IMR-90 (cell line): ENCODE data around the gene GPR62. TPM values are rescaled to one million over a fixed set of nuclear protein-coding genes. Genes with fewer than 3 reads are reported as not detected.

Experiments used
- ATAC-seq: fragments of 200-7000 bp; cut with Tn5 transposase; 2 replicates; pipeline ENCODE4 v1.9.1; 2020; ENCODE audit warnings: low read depth, mild to moderate bottlenecking, moderate library complexity
- BruUV-seq: library from RNA; stranded (reverse); fragments of 400-500 nt; replicated peaks from 2 replicates; lab custom pipeline; 2021; lab: Mats Ljungman, UMichigan
- CTCF ChIA-PET: fragments of 300-600 bp; formaldehyde crosslinking; extraction: SDS; loops from one replicate; lab custom pipeline; 2021; ENCODE audit warnings: antibody characterized with exemption; lab: Yijun Ruan, JAX
- POLR2A ChIA-PET: fragments of 300-600 bp; sonication (Branson Sonifier 250); formaldehyde crosslinking; loops from one replicate; lab custom pipeline; 2022; ENCODE audit warnings: antibody characterized with exemption; ENCODE audit not compliant: unreplicated experiment; lab: Charles Lee
- DNase-seq: peaks from one replicate; pipeline ENCODE4 v3.0.0; 2013
- H2AFZ ChIP-seq: replicated peaks from 2 replicates; pipeline ENCODE3; 2013; ENCODE audit warnings: low read length, mild to moderate bottlenecking; ENCODE audit not compliant: poor library complexity
- H2AK5ac ChIP-seq: 2 replicates; pipeline ENCODE4 v1.6.1; 2013; ENCODE audit warnings: low read depth, low read length, inconsistent platforms
- H2AK9ac ChIP-seq: replicated peaks from 2 replicates; pipeline ENCODE3; 2013; ENCODE audit warnings: mild to moderate bottlenecking, low read depth, low read length, moderate library complexity; ENCODE audit not compliant: poor library complexity
- H2BK120ac ChIP-seq: 2 replicates; pipeline ENCODE4 v1.6.1; 2013; ENCODE audit warnings: low read depth, low read length, inconsistent platforms
- H2BK15ac ChIP-seq: 3 replicates; pipeline ENCODE4 v1.6.1; 2013; ENCODE audit warnings: low read depth, low read length, inconsistent platforms
- H2BK20ac ChIP-seq: 2 replicates; pipeline ENCODE4 v1.6.1; 2013; ENCODE audit warnings: low read depth, mild to moderate bottlenecking, inconsistent platforms, low read length, moderate library complexity
- H2BK5ac ChIP-seq: 2 replicates; pipeline ENCODE4 v1.6.1; 2013; ENCODE audit warnings: mild to moderate bottlenecking, low read depth, low read length, inconsistent platforms; ENCODE audit not compliant: poor library complexity, severe bottlenecking
- H3K14ac ChIP-seq: replicated peaks from 2 replicates; pipeline ENCODE4 v1.6.1; 2013; ENCODE audit warnings: low read depth, low read length, inconsistent platforms
- H3K18ac ChIP-seq: 2 replicates; pipeline ENCODE4 v1.6.1; 2013; ENCODE audit warnings: low read depth, low read length, control low read depth
- H3K23ac ChIP-seq: 2 replicates; pipeline ENCODE4 v1.6.1; 2013; ENCODE audit warnings: low read depth, low read length, inconsistent platforms
- H3K27ac ChIP-seq: 2 replicates; pipeline ENCODE4 v1.5.1; 2013; ENCODE audit warnings: mild to moderate bottlenecking, control low read depth, low read length; ENCODE audit not compliant: insufficient read depth
- H3K27me3 ChIP-seq: 2 replicates; pipeline ENCODE4 v1.6.1; 2013; ENCODE audit warnings: low read length; ENCODE audit not compliant: control insufficient read depth, insufficient read depth
- H3K36me3 ChIP-seq: 2 replicates; pipeline ENCODE4 v1.6.1; 2013; ENCODE audit warnings: low read length, mixed read lengths; ENCODE audit not compliant: control insufficient read depth, insufficient read depth
- H3K4ac ChIP-seq: 2 replicates; pipeline ENCODE4 v1.6.1; 2013; ENCODE audit warnings: low read depth, low read length, inconsistent platforms
- H3K4me1 ChIP-seq: 2 replicates; pipeline ENCODE4 v1.6.1; 2013; ENCODE audit warnings: low read length, mixed read lengths; ENCODE audit not compliant: control insufficient read depth, insufficient read depth
- H3K4me2 ChIP-seq: 2 replicates; pipeline ENCODE4 v1.6.1; 2013; ENCODE audit warnings: low read depth, mild to moderate bottlenecking, control low read depth, low read length, moderate library complexity
- H3K4me3 ChIP-seq: 2 replicates; pipeline ENCODE4 v1.5.1; 2013; ENCODE audit warnings: low read depth, mild to moderate bottlenecking, control low read depth, low read length, moderate library complexity; ENCODE audit not compliant: insufficient read depth
- H3K56ac ChIP-seq: 2 replicates; pipeline ENCODE4 v1.6.1; 2013; ENCODE audit warnings: low read length, inconsistent platforms; ENCODE audit not compliant: insufficient read depth; ENCODE audit errors: extremely low read depth
- H3K79me1 ChIP-seq, 2 experiments: 2 replicates each; pipeline ENCODE4 v1.6.1; 2013; ENCODE audit warnings: low read length in 2 of 2, inconsistent platforms in 1 of 2, low read depth in 1 of 2
- H3K9ac ChIP-seq: 2 replicates; pipeline ENCODE4 v1.6.1; 2013; ENCODE audit warnings: low read depth, low read length, control low read depth
- H3K9me1 ChIP-seq: 2 replicates; pipeline ENCODE4 v1.6.1; 2013; ENCODE audit warnings: low read length, inconsistent platforms; ENCODE audit not compliant: insufficient read depth
- H3K9me3 ChIP-seq: 2 replicates; pipeline ENCODE4 v1.6.1; 2013; ENCODE audit warnings: low read length; ENCODE audit not compliant: control insufficient read depth, insufficient read depth
- H4K20me1 ChIP-seq: 2 replicates; pipeline ENCODE4 v1.6.1; 2013; ENCODE audit warnings: low read length, inconsistent platforms; ENCODE audit not compliant: insufficient read depth
- H4K5ac ChIP-seq: 2 replicates; pipeline ENCODE4 v1.6.1; 2013; ENCODE audit warnings: mild to moderate bottlenecking, low read depth, low read length, control low read depth
- H4K8ac ChIP-seq, 2 experiments: 2 replicates each; pipeline ENCODE4 v1.6.1; 2013; ENCODE audit warnings: low read depth in 2 of 2, low read length in 2 of 2, control low read depth in 1 of 2, inconsistent platforms in 1 of 2
- H4K91ac ChIP-seq: 2 replicates; pipeline ENCODE4 v1.6.1; 2013; ENCODE audit warnings: low read depth, low read length, inconsistent platforms; ENCODE audit not compliant: insufficient read depth
- BHLHE40 ChIP-seq: fragments of 150-350 bp; IDR thresholded peaks from 2 replicates; pipeline ENCODE4 v1.6.1; 2016; ENCODE audit warnings: mild to moderate bottlenecking, low read depth, low read length
- CEBPB ChIP-seq: IDR thresholded peaks from 2 replicates; pipeline ENCODE4 v1.6.1; 2012; ENCODE audit warnings: low read depth, low read length, improper control_type of control experiment
- CTCF ChIP-seq: conservative IDR thresholded peaks from 2 replicates; pipeline ENCODE4 v1.5.1; 2012; ENCODE audit warnings: mild to moderate bottlenecking, low read depth, low read length, improper control_type of control experiment
- MAFK ChIP-seq: IDR thresholded peaks from 2 replicates; pipeline ENCODE4 v1.6.1; 2012; ENCODE audit warnings: low read depth, low read length, improper control_type of control experiment
- RAD21 ChIP-seq: IDR thresholded peaks from 2 replicates; pipeline ENCODE4 v1.6.1; 2012; ENCODE audit warnings: low read length, improper control_type of control experiment
- RCOR1 ChIP-seq: IDR thresholded peaks from 2 replicates; pipeline ENCODE4 v1.6.1; 2012; ENCODE audit warnings: mild to moderate bottlenecking, low read length, improper control_type of control experiment; ENCODE audit not compliant: insufficient replicate concordance
- RFX5 ChIP-seq: IDR thresholded peaks from 2 replicates; pipeline ENCODE4 v1.8.0; 2012; ENCODE audit warnings: low read depth, mild to moderate bottlenecking, low read length, moderate library complexity
- WGBS, 2 experiments: methylation state at CpG; one replicate each; pipeline versions ENCODE4 v1.1.5 to v1.1.7; 2013; ENCODE audit warnings: missing lambda C conversion rate in 2 of 2; ENCODE audit not compliant: insufficient read length in 1 of 2; ENCODE audit errors: extremely low coverage in 2 of 2; 5-methylcytosine and 5-hydroxymethylcytosine counted together
- dilution Hi-C: fragments of 300-500 bp; cut with HindIII; formaldehyde crosslinking; loops from one replicate; pipeline ENCODE4 v1.14.3; 2018; ENCODE audit warnings: low sequenced_read_pairs; ENCODE audit not compliant: unreplicated experiment
- in situ Hi-C: fragments of 300-500 bp; cut with MboI; formaldehyde crosslinking; loops from 3 replicates; pipeline ENCODE4 v1.14.3; 2019; ENCODE audit warnings: low sequenced_read_pairs, inconsistent platforms, mixed read lengths
- intact Hi-C: fragments of 100-400 bp; cut with micrococcal nuclease; formaldehyde crosslinking; loops from 2 replicates; pipeline ENCODE4 v1.10.0; 2022
- microRNA-seq, 2 experiments: library from miRNA; stranded (forward) in 1 of 2; unstranded in 1 of 2; fragments of 10-50 nt in 1 of 2; fragments of <30 nt in 1 of 2; gene quantifications in 1 of 2; microRNA quantifications in 1 of 2; one replicate each; pipeline versions ENCODE3 to v1.1.0; 2013 to 2020; ENCODE audit not compliant: insufficient read depth in 1 of 2, insufficient read length in 1 of 2, unreplicated experiment in 1 of 2
- polyA plus RNA-seq, 3 experiments: library from polyadenylated mRNA; depleted of rRNA; stranded (reverse); fragments of >200 nt; gene quantifications; 2 replicates each; pipeline ENCODE4 v1.2.3, GENCODE V29; 2012; ENCODE audit warnings: low replicate concordance in 1 of 3
- small RNA-seq, 5 experiments: library from RNA; depleted of rRNA; stranded (forward); fragments of <200 nt; gene quantifications; one replicate each; pipeline ENCODE3, GENCODE V24; 2012
- total RNA-seq: library from RNA; depleted of rRNA; stranded (reverse); fragments of >200 nt; gene quantifications from 2 replicates; pipeline ENCODE4 v1.2.3, GENCODE V29; 2012; rRNA removed

GPR62 gene
- total and polyA plus RNA-seq, 2 of the 4 experiments (the other 2 are of a cell fraction) = under 0.01 TPM; not detected in 1

GRCh38 chr3:52006820-52007133 lies 51.6 kb downstream of the GPR62 start:
- H3K18ac ChIP-seq = no peak overlapping the region
- H2AFZ ChIP-seq = peak overlapping the region; percentile 5
- no peak for ATAC-seq
- H3K27me3 ChIP-seq = no peaks in the 10 kb centered on the region
- ChIA-PET CTCF (interaction anchor here (1.2 kb wide), 1 partner anchor 116 kb away, joined by 3 read pairs; no protein-coding TSS in a partner anchor), POLR2A (no interaction called here)
- H4K20me1 ChIP-seq = no peaks in the 10 kb centered on the region
- no peak overlapping the region for H3K27ac ChIP-seq
- no peaks in the 10 kb centered on the region for H3K36me3 ChIP-seq
- intact Hi-C loops = no loop called here
- no peak overlapping the region for H3K23ac ChIP-seq
- TF ChIP-seq MAFK = no peak
- TF ChIP-seq CEBPB = no peak
- no peak for TF ChIP-seq BHLHE40
- no peak for TF ChIP-seq RCOR1
- no peak for TF ChIP-seq CTCF
- TF ChIP-seq RAD21 = no peak
- TF ChIP-seq RFX5 = no peak
- no peak overlapping the region for H2BK120ac ChIP-seq
- no peak overlapping the region for H4K91ac ChIP-seq
- no peak overlapping the region for H3K56ac ChIP-seq
- no peak overlapping the region for H3K9ac ChIP-seq
- H3K14ac ChIP-seq = no peak overlapping the region
- H2BK5ac ChIP-seq = no peak overlapping the region
- H4K5ac ChIP-seq = no peak overlapping the region
- BruUV-seq = no TSS peak
- no CpG with 5 or more reads among the region's 6 CpGs for WGBS, 2 experiments
- no peak for DNase-seq
- no peaks in the 10 kb centered on the region for H3K79me1 ChIP-seq
- H2AK5ac ChIP-seq = no peak overlapping the region; the same call in 1 of the 2 replicates
- no peak overlapping the region for H2AK9ac ChIP-seq
- in situ Hi-C loops = no loop called here
- H4K8ac ChIP-seq = no peak overlapping the region; a peak in 1 of 4 replicates
- no peaks in the 10 kb centered on the region for H3K9me1 ChIP-seq
- H3K4me1 ChIP-seq = peaks cover 11% of the 10 kb centered on the region
- H2BK20ac ChIP-seq = no peak overlapping the region; the same call in 1 of the 2 replicates
- no peaks in the 10 kb centered on the region for H3K9me3 ChIP-seq
- dilution Hi-C loops = no loop called here
- no peak overlapping the region for H3K4me2 ChIP-seq
- no peak overlapping the region for H3K4ac ChIP-seq
- H2BK15ac ChIP-seq = no peak overlapping the region
- no peak overlapping the region for H3K4me3 ChIP-seq

Small RNA genes within 50 kb of the gene (microRNA-seq; reads per million reads assigned to microRNA genes)
- not detected for gene AC115284.1 (ENCODE audit: insufficient read depth, insufficient read length)

Small RNA genes within 50 kb of the gene (small RNA-seq; reads per million reads assigned to genes)
- gene AC115284.1 = 0 reads per million in 5 experiments

Other genes starting within 250 kb of the GPR62 start
- under 0.01 TPM in 2 replicates for gene GRM2, start 248.3 kb upstream of the GPR62 start, total RNA-seq
- gene GRM2, start 248.3 kb upstream of the GPR62 start, polyA plus RNA-seq (2012; rRNA removed) = 0.14 and 0.19 TPM in 2 replicates
- not detected in 2 replicates for gene IQCF6, start 176.1 kb upstream of the GPR62 start, total RNA-seq
- gene IQCF6, start 176.1 kb upstream of the GPR62 start, polyA plus RNA-seq (2012; rRNA removed) = not detected in 2 replicates
- gene IQCF2, start 93.8 kb upstream of the GPR62 start, total RNA-seq = not detected in 2 replicates
- gene IQCF2, start 93.8 kb upstream of the GPR62 start, polyA plus RNA-seq (2012; rRNA removed) = not detected in 2 replicates
- not detected in 2 replicates for gene IQCF5, start 79.8 kb upstream of the GPR62 start, total RNA-seq
- not detected in 2 replicates for gene IQCF5, start 79.8 kb upstream of the GPR62 start, polyA plus RNA-seq (2012; rRNA removed)
- not detected in 2 replicates for gene IQCF1, start 52.0 kb upstream of the GPR62 start, total RNA-seq
- not detected in 2 replicates for gene IQCF1, start 52.0 kb upstream of the GPR62 start, polyA plus RNA-seq (2012; rRNA removed)
- 38.6 and 39.8 TPM in 2 replicates for gene RRP9, start 13.5 kb upstream of the GPR62 start, total RNA-seq
- gene RRP9, start 13.5 kb upstream of the GPR62 start, polyA plus RNA-seq (2012; rRNA removed) = 30.9 and 32.1 TPM in 2 replicates
- 14.4 and 16.3 TPM in 2 replicates for gene PARP3, start 13.0 kb upstream of the GPR62 start, total RNA-seq
- 22.0 and 22.5 TPM in 2 replicates for gene PARP3, start 13.0 kb upstream of the GPR62 start, polyA plus RNA-seq (2012; rRNA removed)
- 70.8 and 71.1 TPM in 2 replicates for gene PCBP4, start 12.1 kb downstream of the GPR62 start, total RNA-seq
- 110 and 122 TPM in 2 replicates for gene PCBP4, start 12.1 kb downstream of the GPR62 start, polyA plus RNA-seq (2012; rRNA removed)
- gene ABHD14B, start 18.7 kb downstream of the GPR62 start, total RNA-seq = 6.4 and 7.2 TPM in 2 replicates
- gene ABHD14B, start 18.7 kb downstream of the GPR62 start, polyA plus RNA-seq (2012; rRNA removed) = 28.3 and 30.4 TPM in 2 replicates
- 3.1 and 3.4 TPM in 2 replicates for gene ABHD14A, start 19.7 kb downstream of the GPR62 start, total RNA-seq
- 10.0 and 12.2 TPM in 2 replicates for gene ABHD14A, start 19.7 kb downstream of the GPR62 start, polyA plus RNA-seq (2012; rRNA removed)
- 21.1 and 22.0 TPM in 2 replicates for gene ACY1, start 28.2 kb downstream of the GPR62 start, total RNA-seq
- 44.8 and 47.1 TPM in 2 replicates for gene ACY1, start 28.2 kb downstream of the GPR62 start, polyA plus RNA-seq (2012; rRNA removed)
- 1,798 and 2,081 TPM in 2 replicates for gene RPL29, start 40.5 kb downstream of the GPR62 start, total RNA-seq
- 2,126 and 2,187 TPM in 2 replicates for gene RPL29, start 40.5 kb downstream of the GPR62 start, polyA plus RNA-seq (2012; rRNA removed)
- gene DUSP7, start 101.2 kb downstream of the GPR62 start, total RNA-seq = 9.3 and 9.7 TPM in 2 replicates
- 24.0 and 27.8 TPM in 2 replicates for gene DUSP7, start 101.2 kb downstream of the GPR62 start, polyA plus RNA-seq (2012; rRNA removed)
- gene POC1A, start 199.0 kb downstream of the GPR62 start, total RNA-seq = 8.3 and 10.6 TPM in 2 replicates
- gene POC1A, start 199.0 kb downstream of the GPR62 start, polyA plus RNA-seq (2012; rRNA removed) = 11.5 TPM in 2 replicates
- gene ALAS1, start 242.8 kb downstream of the GPR62 start, total RNA-seq = 29.7 and 32.8 TPM in 2 replicates
- 47.2 and 47.8 TPM in 2 replicates for gene ALAS1, start 242.8 kb downstream of the GPR62 start, polyA plus RNA-seq (2012; rRNA removed)